Vagina (tissue), 2 donors: ENCODE results near the gene TMEM59.

Experiments used
- CTCF ChIP-seq, 3 experiments: fragments of 450-650 bp in 2 of 3; fragments of 200-600 bp in 1 of 3; sonication (generic) in 1 of 3; IDR thresholded peaks; one replicate each; pipeline ENCODE4 v1.5.1; 2017 to 2019; ENCODE audit warnings: antibody characterized with exemption in 3 of 3, mild to moderate bottlenecking in 2 of 3, moderate library complexity in 2 of 3
- POLR2A ChIP-seq, 2 donors: fragments of 450-650 bp; IDR thresholded peaks; one replicate each; pipeline ENCODE4 v1.6.1; 2017; ENCODE audit warnings: antibody characterized with exemption in 2 of 2, mild to moderate bottlenecking in 2 of 2, moderate library complexity in 2 of 2

GRCh38 chr1:54053745-54054437, 887 bp upstream of the TMEM59 start:
- TF ChIP-seq CTCF (IDR thresholded peaks at IDR 0.05) (no peak), POLR2A (IDR thresholded peaks at IDR 0.05) (no peak)
